Endothelial cell of umbilical vein (primary cell): ENCODE data around the gene LMX1A.

Source experiments
- CTCF ChIP-seq, 2 donors: IDR thresholded peaks; 1 replicate in 1 of 2; 2 replicates in 1 of 2; pipeline ENCODE4 v1.5.1; 2011; ENCODE audit warnings: low read length in 2 of 2, mild to moderate bottlenecking in 2 of 2, moderate library complexity in 2 of 2, control low read depth in 1 of 2, inconsistent platforms in 1 of 2, low read depth in 1 of 2; ENCODE audit not compliant: insufficient read depth in 1 of 2; ENCODE audit errors: extremely low read depth in 1 of 2
- POLR2A ChIP-seq: IDR thresholded peaks from 2 replicates; pipeline ENCODE4 v1.6.1; 2012; ENCODE audit warnings: low read depth, mild to moderate bottlenecking, control low read depth, low read length
- POLR2AphosphoS5 ChIP-seq: IDR thresholded peaks from 2 replicates; pipeline ENCODE4 v1.6.1; 2012; ENCODE audit warnings: low read depth, mild to moderate bottlenecking, control low read depth, low read length, moderate library complexity; ENCODE audit not compliant: insufficient read depth

DNA sequence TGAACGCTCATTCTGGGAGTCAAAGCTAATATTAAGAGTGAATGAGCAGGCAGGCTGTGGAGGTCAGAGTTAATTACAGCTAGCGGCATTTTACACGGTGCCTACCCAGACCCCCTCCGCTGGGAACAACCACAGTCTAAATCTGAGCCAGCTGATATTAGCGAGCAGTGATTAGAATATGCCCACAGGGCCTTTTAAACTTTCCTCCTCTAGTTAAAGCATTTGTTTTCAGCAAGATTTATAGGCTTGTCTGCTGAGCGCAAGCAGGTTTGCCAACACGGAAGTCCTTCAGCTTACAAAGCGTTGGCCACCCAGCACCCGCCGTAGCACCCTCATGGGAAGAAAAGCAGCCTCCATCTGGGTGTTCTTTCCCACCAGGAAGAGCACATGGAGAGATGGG is 72.1 kb downstream of the LMX1A start:
- TF ChIP-seq CTCF (IDR thresholded peaks at IDR 0.05; ENCODE audit: extremely low read depth in 1 of 2, insufficient read depth in 1 of 2, low read depth in 1 of 2, low read length in 2 of 2): no peak
- TF ChIP-seq POLR2A: no peak
- TF ChIP-seq POLR2AphosphoS5: no peak
